Smooth muscle cell (in vitro differentiated cells): ENCODE measurements around the gene ITPK1. TPM values are rescaled to one million over a fixed set of nuclear protein-coding genes. Genes with fewer than 3 reads are reported as not detected.

Experiments used
- DNase-seq: peaks from one replicate; lab custom pipeline; 2025; ENCODE audit not compliant: unreplicated experiment; lab: John Stamatoyannopoulos, UW
- H2AFZ ChIP-seq: fragments of 200-600 bp; sonication (generic); 2 replicates; pipeline ENCODE4 v1.6.0; 2016; ENCODE audit warnings: antibody characterized with exemption, low read depth, mild to moderate bottlenecking
- H3F3A ChIP-seq: fragments of 200-600 bp; sonication (generic); 2 replicates; pipeline ENCODE4 v1.6.0; 2017; ENCODE audit warnings: antibody characterized with exemption, low read depth
- H3K27ac ChIP-seq: fragments of 200-600 bp; sonication (generic); 2 replicates; pipeline ENCODE4 v1.5.1; 2016; ENCODE audit warnings: low read depth, mild to moderate bottlenecking
- H3K27me3 ChIP-seq: fragments of 200-600 bp; sonication (generic); 2 replicates; pipeline ENCODE4 v1.6.1; 2016; ENCODE audit warnings: low read depth, mild to moderate bottlenecking
- H3K36me3 ChIP-seq: fragments of 200-600 bp; sonication (generic); 2 replicates; pipeline ENCODE4 v1.5.1; 2016; ENCODE audit warnings: low read depth
- H3K4me1 ChIP-seq: fragments of 200-600 bp; sonication (generic); 2 replicates; pipeline ENCODE4 v1.5.1; 2016; ENCODE audit warnings: low read depth
- H3K4me2 ChIP-seq: fragments of 200-600 bp; sonication (generic); 2 replicates; pipeline ENCODE4 v1.6.0; 2016; ENCODE audit warnings: mild to moderate bottlenecking
- H3K4me3 ChIP-seq: fragments of 200-600 bp; sonication (generic); 2 replicates; pipeline ENCODE4 v1.5.1; 2016; ENCODE audit warnings: mild to moderate bottlenecking
- H3K79me2 ChIP-seq: fragments of 200-600 bp; sonication (generic); 2 replicates; pipeline ENCODE4 v1.6.0; 2016; ENCODE audit warnings: low read depth, mild to moderate bottlenecking
- H3K9ac ChIP-seq: fragments of 200-600 bp; sonication (generic); 2 replicates; pipeline ENCODE4 v1.6.0; 2016; ENCODE audit warnings: low read depth
- H3K9me3 ChIP-seq: fragments of 200-600 bp; sonication (generic); replicated peaks from 2 replicates; pipeline ENCODE4 v1.5.1; 2016; ENCODE audit warnings: low read depth
- H4K20me1 ChIP-seq: fragments of 200-600 bp; sonication (generic); 2 replicates; pipeline ENCODE4 v1.6.0; 2016; ENCODE audit warnings: low read depth
- WGBS: methylation state at CpG from one replicate; pipeline ENCODE4 v1.1.7; 2016; ENCODE audit warnings: low lambda C conversion rate; 5-methylcytosine and 5-hydroxymethylcytosine counted together
- polyA plus RNA-seq: library from polyadenylated mRNA; unstranded; fragments of >200 nt; fragmentation: Nextera tagmentation; extraction: Ambion mirVana; gene quantifications from 2 replicates; pipeline ENCODE4 v1.2.1, GENCODE V29; 2016
- total RNA-seq: library from RNA; depleted of rRNA; stranded (reverse); fragments of >200 nt; gene quantifications from 2 replicates; pipeline ENCODE4 v1.2.3, GENCODE V29; 2014
- TF ChIP-seq, protein P1 (sequence below): fragments of 200-600 bp; sonication (generic); IDR thresholded peaks from 2 replicates; pipeline ENCODE4 v1.5.1; 2017; ENCODE audit warnings: borderline replicate concordance, mild to moderate bottlenecking, antibody characterized with exemption; ENCODE audit not compliant: insufficient read depth, poor library complexity, severe bottlenecking

The ITPK1 gene
- total and polyA plus RNA-seq, 2 experiments from 2014 or later = 9.2 to 14.2 TPM

DNA sequence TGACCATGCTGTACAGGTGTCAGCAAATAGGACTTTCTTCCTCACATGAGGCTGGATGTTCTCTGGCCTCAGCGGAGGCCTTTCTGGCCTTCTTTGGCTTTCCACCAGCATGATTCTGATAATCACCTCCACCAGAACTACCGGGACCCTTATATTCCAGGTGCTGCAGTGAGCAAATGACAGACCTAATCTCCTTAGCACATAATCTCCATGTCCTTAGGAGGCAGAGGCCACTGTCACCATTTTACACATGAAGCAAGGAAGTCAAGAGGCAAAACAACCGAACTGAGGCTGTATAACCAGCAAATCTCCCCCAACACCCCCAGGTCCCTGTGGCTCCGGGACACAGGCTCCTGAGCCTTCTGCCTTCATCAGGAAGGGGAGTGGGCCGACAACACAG lies 91.2 kb downstream of the ITPK1 start:
- Histone ChIP-seq H3K9ac (no peak overlapping the region), H2AFZ (no peak overlapping the region), H3K9me3 (no peaks in the 10 kb centered on the region), H3K4me2 (no peak overlapping the region), H3F3A (no peaks in the 10 kb centered on the region), H3K79me2 (no peaks in the 10 kb centered on the region), H3K36me3 (no peaks in the 10 kb centered on the region), H3K27me3 (no peaks in the 10 kb centered on the region), H3K27ac (no peak overlapping the region), H3K4me1 (peaks cover 7% of the 10 kb centered on the region), H4K20me1 (peaks cover 11% of the 10 kb centered on the region), H3K4me3 (no peak overlapping the region)
- TF ChIP-seq, protein P1, sequence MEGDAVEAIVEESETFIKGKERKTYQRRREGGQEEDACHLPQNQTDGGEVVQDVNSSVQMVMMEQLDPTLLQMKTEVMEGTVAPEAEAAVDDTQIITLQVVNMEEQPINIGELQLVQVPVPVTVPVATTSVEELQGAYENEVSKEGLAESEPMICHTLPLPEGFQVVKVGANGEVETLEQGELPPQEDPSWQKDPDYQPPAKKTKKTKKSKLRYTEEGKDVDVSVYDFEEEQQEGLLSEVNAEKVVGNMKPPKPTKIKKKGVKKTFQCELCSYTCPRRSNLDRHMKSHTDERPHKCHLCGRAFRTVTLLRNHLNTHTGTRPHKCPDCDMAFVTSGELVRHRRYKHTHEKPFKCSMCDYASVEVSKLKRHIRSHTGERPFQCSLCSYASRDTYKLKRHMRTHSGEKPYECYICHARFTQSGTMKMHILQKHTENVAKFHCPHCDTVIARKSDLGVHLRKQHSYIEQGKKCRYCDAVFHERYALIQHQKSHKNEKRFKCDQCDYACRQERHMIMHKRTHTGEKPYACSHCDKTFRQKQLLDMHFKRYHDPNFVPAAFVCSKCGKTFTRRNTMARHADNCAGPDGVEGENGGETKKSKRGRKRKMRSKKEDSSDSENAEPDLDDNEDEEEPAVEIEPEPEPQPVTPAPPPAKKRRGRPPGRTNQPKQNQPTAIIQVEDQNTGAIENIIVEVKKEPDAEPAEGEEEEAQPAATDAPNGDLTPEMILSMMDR = no peak
- 95% methylated on average over 5 of the region's 5 CpGs for WGBS
- DNase-seq = no peak

DNA sequence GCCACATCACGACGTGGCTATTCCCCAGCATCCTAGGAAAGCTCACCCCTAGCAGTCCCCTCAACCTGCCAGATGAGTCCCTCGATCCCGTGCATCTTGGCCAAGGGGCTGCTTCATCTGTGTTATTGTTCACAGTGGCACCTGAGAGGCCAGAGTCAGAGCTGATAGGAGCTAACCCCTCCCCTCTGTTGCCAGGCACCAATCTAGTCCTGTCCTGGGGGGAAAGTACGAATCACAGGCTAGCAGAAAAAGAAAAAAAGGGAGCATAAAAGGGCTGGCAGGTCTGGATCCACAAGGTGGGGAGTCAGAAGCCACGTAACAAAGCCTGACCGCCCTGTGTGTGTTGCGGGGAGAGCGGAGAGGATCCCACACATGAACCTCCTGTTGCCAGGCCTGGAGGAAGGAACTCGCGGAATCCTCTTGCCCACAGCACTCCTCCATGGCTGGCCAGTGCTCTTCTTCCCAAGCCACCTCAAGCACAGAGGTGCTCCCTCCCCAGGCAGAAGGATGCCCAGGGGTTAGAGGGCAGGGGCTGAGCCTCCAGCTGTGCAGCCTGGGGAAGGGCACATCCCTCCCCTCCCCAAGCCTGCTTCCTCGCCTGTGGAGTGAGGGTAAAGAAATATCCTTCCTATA lies 91.8 kb downstream of the ITPK1 start:
- H3K27ac ChIP-seq = no peak overlapping the region
- peaks cover 9% of the 10 kb centered on the region for H4K20me1 ChIP-seq
- TF ChIP-seq, protein P1 = no peak
- no peak overlapping the region for H2AFZ ChIP-seq
- no peaks in the 10 kb centered on the region for H3K79me2 ChIP-seq
- peaks cover 10% of the 10 kb centered on the region for H3K4me1 ChIP-seq
- 86% methylated on average over 12 of the region's 12 CpGs for WGBS
- H3K4me2 ChIP-seq = no peak overlapping the region
- H3K36me3 ChIP-seq = no peaks in the 10 kb centered on the region
- no peaks in the 10 kb centered on the region for H3K27me3 ChIP-seq
- H3K9me3 ChIP-seq = no peaks in the 10 kb centered on the region
- no peak overlapping the region for H3K4me3 ChIP-seq
- H3K9ac ChIP-seq = no peak overlapping the region
- no peaks in the 10 kb centered on the region for H3F3A ChIP-seq
- no peak for DNase-seq

DNA sequence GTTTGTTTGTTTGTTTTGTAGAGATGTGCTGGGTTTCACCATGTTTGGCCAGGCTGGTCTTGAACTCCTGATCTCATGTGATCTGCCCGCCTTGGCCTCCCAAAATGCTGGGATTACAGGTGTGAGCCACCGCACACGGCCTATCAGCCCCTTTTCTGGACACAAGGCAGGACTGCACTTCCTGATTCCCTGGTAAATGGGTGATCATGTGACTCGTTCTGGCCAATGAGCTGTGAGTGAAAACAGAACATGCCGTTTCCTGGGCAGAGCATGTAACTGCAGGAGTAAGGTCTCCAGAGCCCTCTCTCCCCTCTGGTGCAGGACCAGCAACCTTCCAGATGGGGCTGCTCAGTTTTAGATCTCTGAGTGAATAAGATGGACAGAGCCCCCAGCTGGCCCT lies 92.7 kb downstream of the ITPK1 start:
- Histone ChIP-seq H3K27me3 (no peaks in the 10 kb centered on the region), H3K4me1 (peaks cover 10% of the 10 kb centered on the region), H3K9me3 (no peaks in the 10 kb centered on the region), H3K4me3 (no peak overlapping the region), H3K27ac (no peak overlapping the region), H3K4me2 (no peak overlapping the region), H3K79me2 (no peaks in the 10 kb centered on the region), H4K20me1 (peaks cover 9% of the 10 kb centered on the region), H2AFZ (no peak overlapping the region), H3K36me3 (no peaks in the 10 kb centered on the region), H3F3A (no peaks in the 10 kb centered on the region), H3K9ac (no peak overlapping the region)
- DNase-seq = no peak
- WGBS = 91% methylated on average over 5 of the region's 5 CpGs
- TF ChIP-seq, protein P1 = no peak

DNA sequence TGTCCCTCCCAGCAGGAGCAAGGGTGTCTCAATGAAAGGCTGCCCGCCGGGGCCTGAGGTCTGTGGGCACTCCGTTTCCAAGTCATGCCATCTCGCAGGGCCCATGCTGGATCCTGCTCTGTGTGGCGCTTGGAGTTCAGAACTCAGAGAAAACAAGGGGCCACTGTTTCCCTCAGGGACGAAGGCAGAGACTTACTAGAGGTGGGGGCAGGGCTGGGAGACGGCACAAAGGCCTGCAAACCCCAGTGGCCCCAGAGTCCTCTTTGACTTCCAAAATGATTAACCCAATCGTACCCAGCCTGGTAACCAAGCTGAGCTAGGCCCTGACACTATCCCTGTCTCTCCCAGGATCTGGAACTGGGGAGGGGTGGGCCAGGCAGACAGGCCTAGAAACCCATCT lies 95.8 kb downstream of the ITPK1 start:
- no peak overlapping the region for H2AFZ ChIP-seq
- TF ChIP-seq, protein P1 = no peak
- no peak for DNase-seq
- H3K79me2 ChIP-seq = no peaks in the 10 kb centered on the region
- H3K9ac ChIP-seq = no peak overlapping the region
- no peak overlapping the region for H3K27ac ChIP-seq
- H3K4me2 ChIP-seq = no peak overlapping the region
- H3F3A ChIP-seq = no peaks in the 10 kb centered on the region
- no peaks in the 10 kb centered on the region for H3K27me3 ChIP-seq
- H3K4me1 ChIP-seq = peaks cover 10% of the 10 kb centered on the region
- H4K20me1 ChIP-seq = no peaks in the 10 kb centered on the region
- no peaks in the 10 kb centered on the region for H3K36me3 ChIP-seq
- no peak overlapping the region for H3K4me3 ChIP-seq
- WGBS = 70% methylated on average over 8 of the region's 8 CpGs
- no peaks in the 10 kb centered on the region for H3K9me3 ChIP-seq
